T1000 (cell line): ENCODE results near the gene NSUN2.

Experiments
- DNase-seq: peaks from one replicate; lab custom pipeline; 2025; ENCODE audit warnings: mixed read lengths; lab: John Stamatoyannopoulos, UW

NSUN2 gene

GRCh38 chr5:6604341-6604740 is 28.5 kb downstream of the NSUN2 start:
- no peak for DNase-seq

GRCh38 chr5:6603643-6604042 is 29.2 kb downstream of the NSUN2 start:
- no peak for DNase-seq

GRCh38 chr5:6602441-6602840 is 30.4 kb downstream of the NSUN2 start:
- DNase-seq, result no peak

GRCh38 chr5:6601816-6602215 is 31.0 kb downstream of the NSUN2 start:
- no peak for DNase-seq

GRCh38 chr5:6601271-6601670 is 31.6 kb downstream of the NSUN2 start:
- DNase-seq, result no peak

- DNase-seq, result no peak
Measured at GRCh38 chr5:6599739-6600138, 33.1 kb downstream of the NSUN2 start.

- DNase-seq, result no peak
Measured at GRCh38 chr5:6598351-6598900, 34.4 kb downstream of the NSUN2 start.

GRCh38 chr5:6597557-6597956 is 35.3 kb downstream of the NSUN2 start:
- DNase-seq, result no peak

GRCh38 chr5:6596388-6596787 is 36.5 kb downstream of the NSUN2 start:
- no peak for DNase-seq

GRCh38 chr5:6595405-6595804 is 37.4 kb downstream of the NSUN2 start:
- no peak for DNase-seq

GRCh38 chr5:6594066-6594465 is 38.8 kb downstream of the NSUN2 start:
- DNase-seq, result no peak

GRCh38 chr5:6593148-6594016 is 39.5 kb downstream of the NSUN2 start:
- no peak for DNase-seq

GRCh38 chr5:6592601-6593000 is 40.2 kb downstream of the NSUN2 start:
- no peak for DNase-seq

- no peak for DNase-seq
Measured at GRCh38 chr5:6591671-6592288, 41.1 kb downstream of the NSUN2 start.

GRCh38 chr5:6590581-6590980 is 42.3 kb downstream of the NSUN2 start:
- DNase-seq, result no peak

GRCh38 chr5:6587171-6587570 is 45.7 kb downstream of the NSUN2 start:
- DNase-seq, result no peak

GRCh38 chr5:6586647-6587042 is 46.2 kb downstream of the NSUN2 start:
- no peak for DNase-seq

GRCh38 chr5:6585939-6586646 is 46.8 kb downstream of the NSUN2 start:
- DNase-seq, result no peak

GRCh38 chr5:6585168-6585567 is 47.7 kb downstream of the NSUN2 start:
- DNase-seq, result no peak

GRCh38 chr5:6584727-6585126 is 48.1 kb downstream of the NSUN2 start:
- no peak for DNase-seq

GRCh38 chr5:6584101-6584645 is 48.7 kb downstream of the NSUN2 start:
- DNase-seq, result no peak
